SW480 (cell line): ENCODE data around the gene RPS6KA4.

ENCODE experiments used
- DNase-seq: peaks from one replicate; pipeline ENCODE4 v3.0.0-alpha.2; 2016; ENCODE audit warnings: low spot score

The RPS6KA4 gene

GRCh38 chr11:64348383-64349024 is 10.5 kb upstream of the RPS6KA4 start:
- no peak for DNase-seq

GRCh38 chr11:64349025-64349387 is 10.0 kb upstream of the RPS6KA4 start:
- no peak for DNase-seq

GRCh38 chr11:64349404-64349803 is 9.6 kb upstream of the RPS6KA4 start:
- DNase-seq, result no peak

- no peak for DNase-seq
Observed at GRCh38 chr11:64351136-64351631, 7.8 kb upstream of the RPS6KA4 start.

- no peak for DNase-seq
Observed at GRCh38 chr11:64352099-64352994, 6.6 kb upstream of the RPS6KA4 start.

GRCh38 chr11:64352995-64353714 is 5.8 kb upstream of the RPS6KA4 start:
- DNase-seq, result no peak

- DNase-seq, result no peak
Observed at GRCh38 chr11:64353715-64354506, 5.1 kb upstream of the RPS6KA4 start.

- DNase-seq, result peak; percentile 83
Observed at GRCh38 chr11:64355078-64355940, 3.7 kb upstream of the RPS6KA4 start.

- peak; percentile 31 for DNase-seq
Observed at GRCh38 chr11:64356498-64357411, 2.2 kb upstream of the RPS6KA4 start.

GRCh38 chr11:64357446-64357845 is 1.5 kb upstream of the RPS6KA4 start:
- no peak for DNase-seq

- DNase-seq, result peak; percentile 84
Observed at GRCh38 chr11:64357904-64358535, 942 bp upstream of the RPS6KA4 start.

GRCh38 chr11:64358536-64358906 is 441 bp upstream of the RPS6KA4 start:
- no peak for DNase-seq

- DNase-seq, result no peak
Observed at GRCh38 chr11:64359712-64360445, 917 bp downstream of the RPS6KA4 start.

GRCh38 chr11:64360448-64360921 is 1.5 kb downstream of the RPS6KA4 start:
- no peak for DNase-seq

GRCh38 chr11:64361659-64362058 is 2.7 kb downstream of the RPS6KA4 start:
- DNase-seq, result no peak

- no peak for DNase-seq
Observed at GRCh38 chr11:64362339-64362738, 3.4 kb downstream of the RPS6KA4 start.

GRCh38 chr11:64364435-64364834 is 5.5 kb downstream of the RPS6KA4 start:
- no peak for DNase-seq

GRCh38 chr11:64364911-64365310 is 5.9 kb downstream of the RPS6KA4 start:
- no peak for DNase-seq
